K562 (cell line): ENCODE results near the gene EXOC2. TPM values are rescaled to one million over a fixed set of nuclear protein-coding genes. Genes with fewer than 3 reads are reported as not detected.

Experiments
- ATAC-seq: fragments of 200-7000 bp; cut with Tn5 transposase; 3 replicates; pipeline ENCODE4 v1.9.1; 2020; ENCODE audit warnings: moderate library complexity
- BruUV-seq: library from RNA; stranded (reverse); fragments of 400-500 nt; replicated peaks from 2 replicates; lab custom pipeline; 2021; lab: Mats Ljungman, UMichigan
- CTCF ChIA-PET: fragments of 300-600 bp; formaldehyde crosslinking; extraction: SDS; loops from one replicate; lab custom pipeline; 2021; ENCODE audit warnings: low intra/inter-chr PET ratio; lab: Yijun Ruan, JAX
- POLR2A ChIA-PET: fragments of 300-600, 350-650 bp; sonication (Branson Sonifier 250); formaldehyde crosslinking; extraction: SDS; loops from one replicate; lab custom pipeline; 2021; ENCODE audit warnings: antibody characterized with exemption, inconsistent platforms; lab: Yijun Ruan, JAX
- DNase-seq, 4 experiments: peaks; one replicate each; pipeline versions ENCODE4 v3.0.0 to v3.0.0-alpha.2; 2011 to 2018; ENCODE audit warnings: low spot score in 3 of 4, mixed read lengths in 3 of 4; ENCODE audit errors: extremely low read depth in 1 of 4
- FAIRE-seq: peaks from 2 replicates; lab custom pipeline; 2011; peaks lifted over from hg19 to GRCh38; lab: Jason Lieb, UNC
- H2AFZ ChIP-seq: 2 replicates; pipeline ENCODE4 v1.6.0; 2011; ENCODE audit warnings: low read depth, low read length, control low read depth, inconsistent platforms
- H3K27ac ChIP-seq: fragments of 200-600 bp; 3 replicates; pipeline ENCODE4 v1.8.0; 2011; ENCODE audit warnings: low read depth, mild to moderate bottlenecking, control low read depth, inconsistent platforms, low read length, moderate library complexity, mixed read lengths; ENCODE audit errors: extremely low read depth
- H3K27me3 ChIP-seq, 2 experiments: fragments of 300-600 bp in 1 of 2; 2 replicates in 1 of 2; 3 replicates in 1 of 2; pipeline versions ENCODE4 v1.6.0 to v1.8.0; 2011; ENCODE audit warnings: inconsistent platforms in 2 of 2, low read length in 2 of 2, mild to moderate bottlenecking in 1 of 2, mixed read lengths in 1 of 2, moderate library complexity in 1 of 2; ENCODE audit not compliant: control insufficient read depth in 2 of 2, insufficient read depth in 2 of 2
- H3K36me3 ChIP-seq: fragments of 300-600 bp; 3 replicates; pipeline ENCODE4 v1.8.0; 2011; ENCODE audit warnings: mild to moderate bottlenecking, low read length, inconsistent platforms; ENCODE audit not compliant: control insufficient read depth, insufficient read depth
- H3K4me1 ChIP-seq, 2 experiments: fragments of 200-600 bp in 1 of 2; replicated peaks in 1 of 2; 2 replicates in 1 of 2; 3 replicates in 1 of 2; pipeline versions ENCODE4 v1.5.1 to v1.8.0; 2011; ENCODE audit warnings: inconsistent platforms in 2 of 2, low read length in 2 of 2, mild to moderate bottlenecking in 1 of 2, mixed read lengths in 1 of 2, moderate library complexity in 1 of 2; ENCODE audit not compliant: control insufficient read depth in 2 of 2, insufficient read depth in 2 of 2
- H3K4me2 ChIP-seq: 2 replicates; pipeline ENCODE4 v1.6.1; 2011; ENCODE audit warnings: low read length, control low read depth, inconsistent platforms, mixed read lengths; ENCODE audit not compliant: insufficient read depth
- H3K4me3 ChIP-seq: fragments of 200-600 bp; sonication (generic), shearing (Covaris generic); 2 replicates; pipeline ENCODE4 v1.5.1; 2016; ENCODE audit warnings: control low read depth, inconsistent platforms
- H3K79me2 ChIP-seq: fragments of 200-600 bp; 3 replicates; pipeline ENCODE4 v1.8.0; 2011; ENCODE audit warnings: low read length, inconsistent platforms; ENCODE audit not compliant: control insufficient read depth, insufficient read depth
- H3K9ac ChIP-seq, 2 experiments: 2 replicates each; pipeline versions ENCODE4 v1.6.0 to v1.6.1; 2011; ENCODE audit warnings: low read depth in 2 of 2, low read length in 2 of 2, control low read depth in 1 of 2, inconsistent platforms in 1 of 2, mild to moderate bottlenecking in 1 of 2, mixed read lengths in 1 of 2; ENCODE audit not compliant: insufficient read depth in 1 of 2
- H3K9me1 ChIP-seq: one replicate; pipeline ENCODE4 v1.6.0; 2011; ENCODE audit warnings: inconsistent platforms, mild to moderate bottlenecking, low read length, moderate library complexity; ENCODE audit not compliant: control insufficient read depth, insufficient read depth
- H3K9me3 ChIP-seq: replicated peaks from 2 replicates; pipeline ENCODE4 v1.5.1; 2011; ENCODE audit warnings: low read depth, low read length, inconsistent platforms; ENCODE audit not compliant: control insufficient read depth, insufficient read depth
- H4K20me1 ChIP-seq: replicated peaks from 2 replicates; pipeline ENCODE4 v1.6.1; 2011; ENCODE audit warnings: low read length, inconsistent platforms, mixed read lengths; ENCODE audit not compliant: control insufficient read depth, insufficient read depth
- PHF8 ChIP-seq: fragments of 200-600 bp; sonication (generic); IDR thresholded peaks from 2 replicates; pipeline ENCODE4 v1.6.1; 2012; ENCODE audit warnings: mixed run types, mild to moderate bottlenecking, inconsistent platforms, low read length, moderate library complexity, borderline replicate concordance
- TCF7 ChIP-seq: sonication (generic); IDR thresholded peaks from 2 replicates; pipeline ENCODE4 v1.6.1; 2016; ENCODE audit warnings: antibody characterized with exemption, borderline replicate concordance
- ZBTB1 ChIP-seq: sonication (generic); formaldehyde crosslinking; IDR thresholded peaks from 2 replicates; pipeline ENCODE4 v1.8.1; 2023; ENCODE audit warnings: missing genetic modification reagents, low read depth, mild to moderate bottlenecking, borderline replicate concordance
- ZBTB8A ChIP-seq: fragments of 450-650 bp; IDR thresholded peaks from 2 replicates; pipeline ENCODE4 v1.6.1; 2018; ENCODE audit warnings: mild to moderate bottlenecking, moderate library complexity; ENCODE audit not compliant: partially characterized antibody
- ZNF165 ChIP-seq: fragments of 250-450 bp; sonication (Bioruptor Pico); IDR thresholded peaks from 2 replicates; pipeline ENCODE4 v1.4.0; 2020; ENCODE audit warnings: borderline replicate concordance
- ZNF444 ChIP-seq: fragments of 250-450 bp; sonication (Bioruptor Pico); IDR thresholded peaks from 2 replicates; pipeline ENCODE4 v1.4.0; 2020; ENCODE audit warnings: mild to moderate bottlenecking, moderate library complexity
- ZNF699 ChIP-seq: fragments of 250-450 bp; sonication (Bioruptor Pico); IDR thresholded peaks from 2 replicates; pipeline ENCODE4 v1.8.0; 2021; ENCODE audit warnings: mild to moderate bottlenecking, moderate library complexity; ENCODE audit not compliant: insufficient replicate concordance
- WGBS: fragments of 100-300 bp; shearing (Covaris generic); methylation state at CpG from one replicate; pipeline ENCODE4 v1.1.6; 2016; ENCODE audit warnings: low coverage, mixed read lengths; ENCODE audit not compliant: insufficient coverage; ENCODE audit errors: missing lambda C conversion rate; 5-methylcytosine and 5-hydroxymethylcytosine counted together
- in situ Hi-C: fragments of 300-500 bp; cut with MboI; formaldehyde crosslinking; loops from 4 replicates; pipeline ENCODE4 v1.15.0; 2018; ENCODE audit warnings: inconsistent platforms, mixed read lengths
- intact Hi-C: fragments of 100-400 bp; cut with micrococcal nuclease; formaldehyde crosslinking; loops from 2 replicates; pipeline ENCODE4 v1.14.2; 2022
- polyA plus RNA-seq, 8 experiments: library from polyadenylated mRNA; depleted of rRNA in 4 of 8; stranded (reverse) in 5 of 8; unstranded in 3 of 8; fragments of >200 nt; fragmentation: Nextera tagmentation in 2 of 8; fragmentation: Illumina TruSeq in 1 of 8; extraction: Ambion mirVana in 2 of 8; extraction: Trizol in 1 of 8; gene quantifications; 2 replicates each; pipeline versions ENCODE4 v1.2.1 to v1.2.3, GENCODE V29; 2011 to 2014; ENCODE audit warnings: inconsistent platforms in 1 of 8, missing spikeins in 1 of 8
- total RNA-seq, 7 experiments: library from RNA; depleted of rRNA in 6 of 7; stranded (reverse); fragments of >200 nt in 6 of 7; fragmentation: Illumina TruSeq in 2 of 7; extraction: Trizol in 2 of 7; gene quantifications; 2 replicates each; pipeline versions ENCODE4 v1.2.1 to v1.2.3, GENCODE V29; 2011 to 2021; ENCODE audit warnings: low replicate concordance in 1 of 7
- TF ChIP-seq, protein P1 (sequence below): fragments of 250-450 bp; sonication (Bioruptor Pico); IDR thresholded peaks from 2 replicates; pipeline ENCODE4 v1.4.0; 2020; ENCODE audit warnings: mild to moderate bottlenecking, moderate library complexity, borderline replicate concordance
- TF ChIP-seq, protein P2 (sequence below): IDR thresholded peaks from 2 replicates; pipeline ENCODE4 v1.6.1; 2014; ENCODE audit warnings: antibody characterized with exemption
- TF ChIP-seq, protein P3 (sequence below): fragments of 250-450 bp; sonication (Bioruptor Pico); IDR thresholded peaks from 2 replicates; pipeline ENCODE4 v1.4.0; 2020; ENCODE audit warnings: borderline replicate concordance
- TF ChIP-seq, protein P4 (sequence below): fragments of 450-650 bp; IDR thresholded peaks from 2 replicates; pipeline ENCODE4 v1.6.1; 2016; ENCODE audit warnings: mild to moderate bottlenecking

The EXOC2 gene
- total and polyA plus RNA-seq, 9 of the 15 experiments (the other 6 are each of a cell fraction or from before 2014, with no cell fraction given), result 12.2 to 30.2 (median 24.2) TPM

DNA sequence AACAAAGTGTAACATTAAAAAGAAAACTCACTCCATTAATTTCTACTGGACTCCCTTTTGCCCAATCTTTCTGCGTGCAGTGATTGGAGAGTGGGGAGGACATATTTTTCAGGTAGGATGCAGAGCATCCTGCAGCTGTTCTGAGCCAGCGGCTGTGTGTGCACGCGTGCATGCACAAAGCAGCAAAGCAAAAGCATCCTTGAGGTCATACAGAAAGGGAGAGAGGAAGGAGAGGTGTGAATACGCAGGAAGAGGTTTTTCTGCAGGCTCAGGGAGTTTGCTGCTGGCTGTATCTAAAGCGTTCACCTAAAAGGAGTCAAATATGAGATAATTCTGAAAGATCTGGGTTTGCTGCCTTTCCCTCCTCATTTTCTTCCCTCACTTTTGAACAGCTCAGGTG is 144.4 kb downstream of the EXOC2 start:
- Histone ChIP-seq H3K4me2 (no peak overlapping the region), H3K9me1 (no peaks in the 10 kb centered on the region), H3K36me3 (peaks cover 2% of the 10 kb centered on the region; the same call in 2 of the 3 replicates), H3K9me3 (no peaks in the 10 kb centered on the region), H2AFZ (no peak overlapping the region), H3K4me1 (no peaks in the 10 kb centered on the region; a peak in 1 of 5 replicates), H3K27me3 (no peaks in the 10 kb centered on the region), H4K20me1 (no peaks in the 10 kb centered on the region), H3K4me3 (no peak overlapping the region), H3K27ac (no peak overlapping the region), H3K9ac (no peak overlapping the region), H3K79me2 (no peaks in the 10 kb centered on the region)
- ATAC-seq, result no peak
- BruUV-seq, result no TSS peak
- DNase-seq, result no peak
- no peak for FAIRE-seq
- in situ Hi-C loops (no loop called here), intact Hi-C loops (no loop called here)
- 85% methylated on average over 6 of the region's 6 CpGs for WGBS
- ChIA-PET POLR2A (no interaction called here), CTCF (no interaction called here)
- TF ChIP-seq ZNF699 (CRISPR knock-in tag), result no peak
- TF ChIP-seq, protein P1, sequence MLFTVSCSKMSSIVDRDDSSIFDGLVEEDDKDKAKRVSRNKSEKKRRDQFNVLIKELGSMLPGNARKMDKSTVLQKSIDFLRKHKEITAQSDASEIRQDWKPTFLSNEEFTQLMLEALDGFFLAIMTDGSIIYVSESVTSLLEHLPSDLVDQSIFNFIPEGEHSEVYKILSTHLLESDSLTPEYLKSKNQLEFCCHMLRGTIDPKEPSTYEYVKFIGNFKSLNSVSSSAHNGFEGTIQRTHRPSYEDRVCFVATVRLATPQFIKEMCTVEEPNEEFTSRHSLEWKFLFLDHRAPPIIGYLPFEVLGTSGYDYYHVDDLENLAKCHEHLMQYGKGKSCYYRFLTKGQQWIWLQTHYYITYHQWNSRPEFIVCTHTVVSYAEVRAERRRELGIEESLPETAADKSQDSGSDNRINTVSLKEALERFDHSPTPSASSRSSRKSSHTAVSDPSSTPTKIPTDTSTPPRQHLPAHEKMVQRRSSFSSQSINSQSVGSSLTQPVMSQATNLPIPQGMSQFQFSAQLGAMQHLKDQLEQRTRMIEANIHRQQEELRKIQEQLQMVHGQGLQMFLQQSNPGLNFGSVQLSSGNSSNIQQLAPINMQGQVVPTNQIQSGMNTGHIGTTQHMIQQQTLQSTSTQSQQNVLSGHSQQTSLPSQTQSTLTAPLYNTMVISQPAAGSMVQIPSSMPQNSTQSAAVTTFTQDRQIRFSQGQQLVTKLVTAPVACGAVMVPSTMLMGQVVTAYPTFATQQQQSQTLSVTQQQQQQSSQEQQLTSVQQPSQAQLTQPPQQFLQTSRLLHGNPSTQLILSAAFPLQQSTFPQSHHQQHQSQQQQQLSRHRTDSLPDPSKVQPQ (CRISPR knock-in tag), result no peak
- TF ChIP-seq, protein P2, sequence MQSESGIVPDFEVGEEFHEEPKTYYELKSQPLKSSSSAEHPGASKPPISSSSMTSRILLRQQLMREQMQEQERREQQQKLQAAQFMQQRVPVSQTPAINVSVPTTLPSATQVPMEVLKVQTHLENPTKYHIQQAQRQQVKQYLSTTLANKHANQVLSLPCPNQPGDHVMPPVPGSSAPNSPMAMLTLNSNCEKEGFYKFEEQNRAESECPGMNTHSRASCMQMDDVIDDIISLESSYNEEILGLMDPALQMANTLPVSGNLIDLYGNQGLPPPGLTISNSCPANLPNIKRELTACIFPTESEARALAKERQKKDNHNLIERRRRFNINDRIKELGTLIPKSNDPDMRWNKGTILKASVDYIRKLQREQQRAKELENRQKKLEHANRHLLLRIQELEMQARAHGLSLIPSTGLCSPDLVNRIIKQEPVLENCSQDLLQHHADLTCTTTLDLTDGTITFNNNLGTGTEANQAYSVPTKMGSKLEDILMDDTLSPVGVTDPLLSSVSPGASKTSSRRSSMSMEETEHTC, result no peak
- no peak for TF ChIP-seq PHF8
- TF ChIP-seq ZBTB1 (CRISPR knock-in tag), result no peak
- TF ChIP-seq, protein P3, sequence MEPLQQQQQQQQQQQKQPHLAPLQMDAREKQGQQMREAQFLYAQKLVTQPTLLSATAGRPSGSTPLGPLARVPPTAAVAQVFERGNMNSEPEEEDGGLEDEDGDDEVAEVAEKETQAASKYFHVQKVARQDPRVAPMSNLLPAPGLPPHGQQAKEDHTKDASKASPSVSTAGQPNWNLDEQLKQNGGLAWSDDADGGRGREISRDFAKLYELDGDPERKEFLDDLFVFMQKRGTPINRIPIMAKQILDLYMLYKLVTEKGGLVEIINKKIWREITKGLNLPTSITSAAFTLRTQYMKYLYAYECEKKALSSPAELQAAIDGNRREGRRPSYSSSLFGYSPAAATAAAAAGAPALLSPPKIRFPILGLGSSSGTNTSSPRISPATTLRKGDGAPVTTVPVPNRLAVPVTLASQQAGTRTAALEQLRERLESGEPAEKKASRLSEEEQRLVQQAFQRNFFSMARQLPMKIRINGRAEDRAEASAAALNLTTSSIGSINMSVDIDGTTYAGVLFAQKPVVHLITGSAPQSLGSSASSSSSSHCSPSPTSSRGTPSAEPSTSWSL (CRISPR knock-in tag), result no peak
- TF ChIP-seq TCF7, result no peak
- TF ChIP-seq ZNF444 (CRISPR knock-in tag), result no peak
- TF ChIP-seq ZNF165 (CRISPR knock-in tag), result no peak
- TF ChIP-seq ZBTB8A, result no peak
- TF ChIP-seq, protein P4, sequence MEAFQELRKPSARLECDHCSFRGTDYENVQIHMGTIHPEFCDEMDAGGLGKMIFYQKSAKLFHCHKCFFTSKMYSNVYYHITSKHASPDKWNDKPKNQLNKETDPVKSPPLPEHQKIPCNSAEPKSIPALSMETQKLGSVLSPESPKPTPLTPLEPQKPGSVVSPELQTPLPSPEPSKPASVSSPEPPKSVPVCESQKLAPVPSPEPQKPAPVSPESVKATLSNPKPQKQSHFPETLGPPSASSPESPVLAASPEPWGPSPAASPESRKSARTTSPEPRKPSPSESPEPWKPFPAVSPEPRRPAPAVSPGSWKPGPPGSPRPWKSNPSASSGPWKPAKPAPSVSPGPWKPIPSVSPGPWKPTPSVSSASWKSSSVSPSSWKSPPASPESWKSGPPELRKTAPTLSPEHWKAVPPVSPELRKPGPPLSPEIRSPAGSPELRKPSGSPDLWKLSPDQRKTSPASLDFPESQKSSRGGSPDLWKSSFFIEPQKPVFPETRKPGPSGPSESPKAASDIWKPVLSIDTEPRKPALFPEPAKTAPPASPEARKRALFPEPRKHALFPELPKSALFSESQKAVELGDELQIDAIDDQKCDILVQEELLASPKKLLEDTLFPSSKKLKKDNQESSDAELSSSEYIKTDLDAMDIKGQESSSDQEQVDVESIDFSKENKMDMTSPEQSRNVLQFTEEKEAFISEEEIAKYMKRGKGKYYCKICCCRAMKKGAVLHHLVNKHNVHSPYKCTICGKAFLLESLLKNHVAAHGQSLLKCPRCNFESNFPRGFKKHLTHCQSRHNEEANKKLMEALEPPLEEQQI, result no peak
